CD4-positive, alpha-beta memory T cell (primary cell): ENCODE measurements around the gene GNS. TPM values are rescaled to one million over a fixed set of nuclear protein-coding genes. Genes with fewer than 3 reads are reported as not detected.

Experiments
- CTCF ChIA-PET: fragments of 350-600 bp; sonication (Branson Sonifier 250); formaldehyde crosslinking; loops from one replicate; lab custom pipeline; 2021; ENCODE audit warnings: inconsistent platforms; ENCODE audit not compliant: partially characterized antibody; lab: Charles Lee
- POLR2A ChIA-PET: fragments of 350-600 bp; sonication (Branson Sonifier 250); formaldehyde crosslinking; loops from one replicate; lab custom pipeline; 2021; ENCODE audit not compliant: partially characterized antibody; lab: Charles Lee
- DNase-seq, 5 donors: peaks; one replicate each; pipeline versions ENCODE4 v3.0.0 to v3.0.0-alpha.2; 2020 to 2022; ENCODE audit warnings: mixed read lengths in 1 of 5
- H3K27ac ChIP-seq: one replicate; pipeline ENCODE4 v1.7.0; 2013; ENCODE audit warnings: low read depth, low read length
- H3K27me3 ChIP-seq: 2 replicates; pipeline ENCODE4 v1.7.0; 2013; ENCODE audit warnings: mild to moderate bottlenecking, low read length, moderate library complexity; ENCODE audit not compliant: insufficient read depth
- H3K36me3 ChIP-seq: 2 replicates; pipeline ENCODE4 v1.7.0; 2013; ENCODE audit warnings: mild to moderate bottlenecking, low read length, moderate library complexity; ENCODE audit not compliant: insufficient read depth
- H3K4me1 ChIP-seq: 2 replicates; pipeline ENCODE4 v1.7.0; 2013; ENCODE audit warnings: mild to moderate bottlenecking, low read length, moderate library complexity; ENCODE audit not compliant: insufficient read depth
- H3K4me3 ChIP-seq, 2 donors: one replicate each; pipeline ENCODE4 v1.7.0; 2013; ENCODE audit warnings: low read length in 2 of 2, mild to moderate bottlenecking in 1 of 2
- H3K9me3 ChIP-seq, 2 donors: one replicate each; pipeline ENCODE4 v1.7.0; 2013; ENCODE audit warnings: low read length in 2 of 2, control low read depth in 1 of 2; ENCODE audit not compliant: control insufficient read depth in 1 of 2
- H3K27ac Mint-ChIP-seq, 7 donors: one replicate each; pipeline ENCODE4 v1.8.0; 2020 to 2021; ENCODE audit warnings: mixed read lengths in 7 of 7, mild to moderate bottlenecking in 6 of 7, inconsistent platforms in 3 of 7, moderate library complexity in 3 of 7
- H3K27me3 Mint-ChIP-seq, 2 donors: one replicate each; pipeline ENCODE4 v1.8.0; 2020 to 2021; ENCODE audit warnings: mixed read lengths in 2 of 2
- H3K36me3 Mint-ChIP-seq, 2 donors: one replicate each; pipeline ENCODE4 v1.8.0; 2020 to 2021; ENCODE audit warnings: mixed read lengths in 2 of 2, inconsistent platforms in 1 of 2, mild to moderate bottlenecking in 1 of 2
- H3K4me1 Mint-ChIP-seq, 4 donors: one replicate each; pipeline ENCODE4 v1.8.0; 2020 to 2021; ENCODE audit warnings: mixed read lengths in 4 of 4, mild to moderate bottlenecking in 1 of 4
- H3K4me3 Mint-ChIP-seq, 8 donors: one replicate each; pipeline ENCODE4 v1.8.0; 2020 to 2021; ENCODE audit warnings: mixed read lengths in 8 of 8, mild to moderate bottlenecking in 7 of 8, moderate library complexity in 6 of 8, inconsistent platforms in 3 of 8
- H3K9me3 Mint-ChIP-seq, 8 donors: one replicate each; pipeline ENCODE4 v1.8.0; 2020 to 2021; ENCODE audit warnings: mixed read lengths in 8 of 8, mild to moderate bottlenecking in 5 of 8, inconsistent platforms in 3 of 8, moderate library complexity in 1 of 8
- intact Hi-C: fragments of 100-400 bp; cut with micrococcal nuclease; formaldehyde crosslinking; loops from one replicate; pipeline ENCODE4 v1.15.1; 2023
- polyA plus RNA-seq, 2 donors: library from polyadenylated mRNA; unstranded; fragments of 300-500 nt; fragmentation: Illumina TruSeq; gene quantifications; one replicate each; pipeline ENCODE4 v1.2.3, GENCODE V29; 2021
- total RNA-seq, 2 experiments: library from RNA; stranded (reverse); gene quantifications; one replicate each; pipeline ENCODE4 v1.2.3, GENCODE V29; 2021

The GNS gene
- total and polyA plus RNA-seq, 4 experiments from 2014 or later, result 34.2 to 77.0 (median 35.9) TPM

DNA sequence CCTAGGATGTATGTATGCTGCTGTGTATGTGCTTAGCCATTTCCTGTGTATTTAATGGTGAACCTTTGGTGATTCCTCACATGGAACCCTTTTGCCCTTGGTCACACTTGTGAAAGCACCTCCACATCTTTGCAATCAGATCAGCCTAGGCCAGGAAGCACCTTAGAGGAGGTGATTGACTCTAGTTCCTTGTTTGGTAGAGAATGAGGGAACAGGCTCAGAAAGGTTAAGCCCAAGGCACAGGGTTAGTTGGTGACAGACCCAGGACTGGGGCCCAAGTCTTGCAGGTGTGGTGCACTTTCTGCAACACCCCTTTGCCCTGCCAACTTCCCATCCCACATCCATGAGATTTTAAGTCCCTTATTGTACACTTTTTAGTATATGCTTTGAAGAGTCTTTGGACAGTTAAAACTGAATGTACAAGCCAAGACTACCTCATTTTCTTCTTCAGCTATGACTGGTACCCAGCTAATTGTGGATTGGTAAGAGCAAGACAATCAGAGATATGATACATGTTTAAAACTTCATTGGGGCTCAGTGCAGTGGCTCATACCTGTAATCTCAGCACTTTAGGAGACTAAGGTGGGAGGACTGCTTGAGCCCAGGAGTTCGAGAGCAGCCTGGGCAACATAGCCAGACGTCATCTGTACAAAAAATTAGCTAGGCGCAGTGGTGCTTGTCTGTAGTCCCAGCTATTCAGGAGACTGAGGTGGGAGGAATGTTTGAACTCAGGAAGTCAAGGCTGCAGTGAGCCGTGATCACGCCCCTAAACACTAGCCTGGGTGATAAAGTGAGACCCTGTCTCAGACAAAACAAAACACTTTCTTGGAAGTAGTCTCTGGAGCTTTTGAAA lies 77.8 kb downstream of the GNS start:
- Mint-ChIP-seq H3K27ac (peak overlapping the region; percentile 94 to 98 (median 97)), H3K27me3 (no peaks in the 10 kb centered on the region), H3K4me3 (peak overlapping the region in 7 of 8 donors; percentile 68 to 87 (median 78)), H3K4me1 (peaks cover 67 to 100% (median 89%) of the 10 kb centered on the region in 4 donors), H3K36me3 (peaks cover 25 to 55% of the 10 kb centered on the region in 2 donors), H3K9me3 (peaks cover 0 to 5% (median 0%) of the 10 kb centered on the region in 8 donors)
- Histone ChIP-seq H3K27me3 (no peaks in the 10 kb centered on the region), H3K36me3 (peaks cover 7% of the 10 kb centered on the region), H3K4me3 (peak overlapping the region in 1 of 2 donors; percentile 0), H3K4me1 (peaks cover 100% of the 10 kb centered on the region), H3K9me3 (no peaks in the 10 kb centered on the region), H3K27ac (peak overlapping the region; percentile 75)
- ChIA-PET POLR2A (interaction anchor here (0.6 to 15.6 kb wide), 7 partner anchors 7 to 98 kb away, joined by 3 to 405 read pairs (median 89); partner anchors contain the start of gene RASSF3), CTCF (interaction anchor here (0.8 to 9.7 kb wide), 10 partner anchors 13 to 133 kb away, joined by 3 to 85 read pairs (median 4); no protein-coding TSS in a partner anchor)
- no peak for DNase-seq
- intact Hi-C loops, result no loop called here

DNA sequence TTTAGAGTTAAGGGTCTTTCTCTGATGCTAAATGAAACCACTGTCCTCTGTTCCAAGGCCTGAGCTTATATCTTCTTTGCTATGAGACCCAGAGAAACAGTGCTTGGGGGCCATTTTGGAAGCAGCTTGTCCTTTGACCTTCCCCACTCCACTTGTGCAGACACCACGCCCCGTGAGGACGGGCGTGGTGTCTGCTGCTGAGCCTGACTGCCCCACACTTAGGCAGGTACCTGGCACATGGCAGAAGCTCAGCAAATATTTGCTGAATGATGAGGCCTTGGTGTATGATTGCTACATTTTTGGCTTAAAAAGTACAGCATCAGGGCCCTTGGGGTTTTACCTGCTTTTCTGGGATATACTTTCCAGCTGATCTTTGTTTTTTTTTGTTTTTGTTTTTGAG lies 79.0 kb downstream of the GNS start:
- intact Hi-C loops, result no loop called here
- H3K4me1 ChIP-seq, result peaks cover 100% of the 10 kb centered on the region
- H3K27ac ChIP-seq, result peak overlapping the region; percentile 75
- peaks cover 67 to 100% (median 89%) of the 10 kb centered on the region in 4 donors for H3K4me1 Mint-ChIP-seq
- peak in 1 of 5 donors; percentile 31 for DNase-seq
- CTCF ChIA-PET, result interaction anchor here (0.7 to 9.7 kb wide), 12 partner anchors 9 to 465 kb away, joined by 3 to 85 read pairs (median 8); no protein-coding TSS in a partner anchor
- H3K27me3 Mint-ChIP-seq, result no peaks in the 10 kb centered on the region
- peak overlapping the region; percentile 94 to 98 (median 97) for H3K27ac Mint-ChIP-seq
- H3K4me3 Mint-ChIP-seq, result peak overlapping the region; percentile 76 to 87 (median 79)
- H3K36me3 ChIP-seq, result peaks cover under 1% of the 10 kb centered on the region
- peak overlapping the region in 1 of 2 donors; percentile 36 for H3K4me3 ChIP-seq
- H3K36me3 Mint-ChIP-seq, result peaks cover 15 to 46% of the 10 kb centered on the region in 2 donors
- H3K9me3 Mint-ChIP-seq, result peaks cover 0 to 5% (median 0%) of the 10 kb centered on the region in 8 donors
- H3K9me3 ChIP-seq, result no peaks in the 10 kb centered on the region
- POLR2A ChIA-PET, result interaction anchor here (0.7 to 15.6 kb wide), 10 partner anchors 8 to 97 kb away, joined by 3 to 405 read pairs (median 4); partner anchors contain the start of gene RASSF3
- no peaks in the 10 kb centered on the region for H3K27me3 ChIP-seq

DNA sequence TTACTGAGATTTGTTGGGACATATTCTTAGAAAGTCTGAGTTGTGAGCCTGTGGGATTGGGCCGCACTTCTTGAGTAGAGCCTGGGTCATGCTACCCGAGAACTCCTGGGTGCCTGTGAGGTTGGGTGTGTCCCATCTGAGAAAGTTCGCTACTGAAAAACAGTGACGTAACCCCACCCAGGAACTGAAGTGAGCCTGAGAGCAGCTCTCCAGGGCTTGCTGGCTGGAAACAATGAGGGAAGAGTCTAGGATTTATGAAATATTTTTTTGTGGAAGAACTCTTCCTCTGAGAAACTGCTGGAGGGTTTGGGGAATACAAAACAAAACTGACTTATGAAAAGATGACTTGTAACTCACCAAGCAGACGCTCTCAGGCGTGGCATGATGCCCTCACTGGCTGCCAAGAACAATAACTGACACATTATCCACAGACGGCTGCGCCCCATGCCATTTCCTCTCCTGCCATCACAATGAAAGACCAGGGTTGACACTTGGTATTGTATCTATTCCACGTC lies 79.7 kb downstream of the GNS start:
- H3K36me3 ChIP-seq, result no peaks in the 10 kb centered on the region
- peaks cover 99% of the 10 kb centered on the region for H3K4me1 ChIP-seq
- no peaks in the 10 kb centered on the region for H3K27me3 ChIP-seq
- ChIA-PET CTCF (interaction anchor here (0.8 to 9.7 kb wide), 12 partner anchors 10 to 134 kb away, joined by 3 to 85 read pairs (median 11); no protein-coding TSS in a partner anchor), POLR2A (interaction anchor here (0.9 to 15.6 kb wide), 9 partner anchors 14 to 96 kb away, joined by 3 to 405 read pairs (median 6); partner anchors contain the start of gene RASSF3)
- peaks cover 67 to 100% (median 86%) of the 10 kb centered on the region in 4 donors for H3K4me1 Mint-ChIP-seq
- H3K9me3 ChIP-seq, result no peaks in the 10 kb centered on the region
- peak; percentile 73 to 86 (median 80) for DNase-seq
- H3K27ac Mint-ChIP-seq, result peak overlapping the region; percentile 94 to 98 (median 97)
- peaks cover 0 to 5% (median 0%) of the 10 kb centered on the region in 8 donors for H3K9me3 Mint-ChIP-seq
- H3K36me3 Mint-ChIP-seq, result peaks cover 10 to 43% of the 10 kb centered on the region in 2 donors
- intact Hi-C loops, result loop anchor here (1.0 to 2.0 kb wide), 2 partner anchors 10 to 15 kb away; no protein-coding TSS in a partner anchor
- peak overlapping the region; percentile 75 for H3K27ac ChIP-seq
- H3K4me3 Mint-ChIP-seq, result peak overlapping the region; percentile 76 to 85 (median 79)
- peak overlapping the region in 1 of 2 donors; percentile 36 for H3K4me3 ChIP-seq
- H3K27me3 Mint-ChIP-seq, result no peaks in the 10 kb centered on the region

DNA sequence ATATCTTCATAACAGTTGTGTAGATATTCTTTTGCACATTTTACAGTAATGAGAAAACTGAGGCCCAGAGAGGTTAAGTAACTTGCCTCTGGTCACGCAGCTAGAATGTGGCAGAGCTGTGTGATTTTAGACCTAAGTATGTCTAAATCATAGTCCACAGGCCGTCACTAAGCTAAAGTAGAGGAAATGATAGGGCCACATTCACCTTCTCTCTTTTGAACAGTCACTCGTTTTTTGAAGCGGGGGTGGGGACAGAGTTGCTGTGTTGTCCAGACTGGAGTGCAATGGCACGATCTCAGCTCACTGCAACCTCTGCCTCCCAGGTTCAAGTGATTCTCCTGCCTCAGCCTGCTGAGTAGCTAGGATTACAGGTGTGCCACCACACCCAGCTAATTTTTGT lies 80.4 kb downstream of the GNS start:
- Histone ChIP-seq H3K4me1 (peaks cover 99% of the 10 kb centered on the region), H3K36me3 (no peaks in the 10 kb centered on the region), H3K27me3 (no peaks in the 10 kb centered on the region), H3K27ac (peak overlapping the region; percentile 75), H3K9me3 (no peaks in the 10 kb centered on the region), H3K4me3 (peak overlapping the region in 1 of 2 donors; percentile 31)
- peak overlapping the region; percentile 94 to 98 (median 97) for H3K27ac Mint-ChIP-seq
- peaks cover 70 to 100% (median 87%) of the 10 kb centered on the region in 4 donors for H3K4me1 Mint-ChIP-seq
- no peaks in the 10 kb centered on the region for H3K27me3 Mint-ChIP-seq
- peaks cover 8 to 42% of the 10 kb centered on the region in 2 donors for H3K36me3 Mint-ChIP-seq
- peaks cover 0 to 5% (median 0%) of the 10 kb centered on the region in 8 donors for H3K9me3 Mint-ChIP-seq
- intact Hi-C loops, result loop anchor here (1.0 to 2.0 kb wide), 2 partner anchors 10 to 14 kb away; no protein-coding TSS in a partner anchor
- H3K4me3 Mint-ChIP-seq, result peak overlapping the region in 7 of 8 donors; percentile 28 to 85 (median 78)
- ChIA-PET CTCF (interaction anchor here (1.1 to 9.7 kb wide), 11 partner anchors 10 to 134 kb away, joined by 3 to 85 read pairs (median 14); no protein-coding TSS in a partner anchor), POLR2A (interaction anchor here (1.4 to 15.6 kb wide), 7 partner anchors 14 to 95 kb away, joined by 3 to 405 read pairs (median 8); partner anchors contain the start of gene RASSF3)
- DNase-seq, result peak in 1 of 5 donors; percentile 64

DNA sequence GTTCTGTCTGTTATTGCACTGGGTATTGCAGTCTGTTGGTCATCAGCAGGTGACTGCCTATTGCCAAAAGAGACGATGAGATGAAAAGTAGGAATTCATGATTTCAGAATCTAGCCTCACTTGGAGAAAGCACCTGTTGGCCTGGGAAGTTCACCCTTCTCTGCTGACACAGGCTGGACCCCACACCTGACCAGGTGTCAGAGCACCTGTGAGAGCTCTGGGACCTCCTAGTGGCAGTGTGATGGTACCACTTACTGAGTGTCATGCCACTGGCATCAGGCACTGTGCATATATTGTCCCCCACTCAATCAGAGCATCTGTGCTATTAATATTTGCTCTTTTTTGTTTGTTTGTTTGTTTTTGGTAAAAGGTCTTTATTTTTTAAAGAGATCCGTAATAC lies 81.0 kb downstream of the GNS start:
- no peak for DNase-seq
- Mint-ChIP-seq H3K36me3 (peaks cover 8 to 38% of the 10 kb centered on the region in 2 donors), H3K27ac (peak overlapping the region; percentile 94 to 98 (median 97)), H3K4me3 (peak overlapping the region in 7 of 8 donors; percentile 31 to 85 (median 51)), H3K27me3 (no peaks in the 10 kb centered on the region), H3K4me1 (peaks cover 69 to 100% (median 87%) of the 10 kb centered on the region in 4 donors), H3K9me3 (peaks cover 0 to 5% (median 0%) of the 10 kb centered on the region in 8 donors)
- H3K27me3 ChIP-seq, result no peaks in the 10 kb centered on the region
- ChIA-PET POLR2A (interaction anchor here (0.7 to 15.6 kb wide), 8 partner anchors 13 to 95 kb away, joined by 3 to 405 read pairs (median 7); partner anchors contain the start of gene RASSF3), CTCF (interaction anchor here (0.7 to 9.7 kb wide), 14 partner anchors 10 to 130 kb away, joined by 3 to 85 read pairs (median 10); no protein-coding TSS in a partner anchor)
- no peaks in the 10 kb centered on the region for H3K36me3 ChIP-seq
- peak overlapping the region; percentile 16 to 34 for H3K4me3 ChIP-seq
- intact Hi-C loops, result loop anchor here (2.0 kb wide), 1 partner anchor 13 kb away; no protein-coding TSS in a partner anchor
- H3K4me1 ChIP-seq, result peaks cover 99% of the 10 kb centered on the region
- H3K9me3 ChIP-seq, result no peaks in the 10 kb centered on the region
- H3K27ac ChIP-seq, result peak overlapping the region; percentile 75

DNA sequence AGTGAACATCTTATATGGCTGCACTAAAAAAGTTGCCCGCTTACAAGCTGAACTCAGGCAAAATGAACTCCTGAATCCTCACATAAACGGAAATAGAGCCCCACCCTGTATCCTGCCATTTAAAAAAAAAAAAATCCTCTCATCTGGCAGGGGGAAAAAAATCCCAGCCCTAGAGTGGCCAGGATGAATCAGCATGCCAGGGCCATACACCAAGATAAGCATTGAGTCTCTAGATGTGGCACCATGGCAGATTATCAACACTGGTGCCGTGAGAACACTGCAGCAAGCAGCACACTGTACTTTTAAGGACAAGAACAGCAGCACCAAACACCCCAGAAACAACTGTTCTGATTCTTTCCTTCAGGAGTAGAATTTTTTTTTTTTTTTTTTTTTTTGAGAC lies 83.4 kb downstream of the GNS start:
- peak overlapping the region; percentile 59 to 87 (median 73) for H3K4me3 Mint-ChIP-seq
- H3K36me3 Mint-ChIP-seq, result peaks cover 10 to 39% of the 10 kb centered on the region in 2 donors
- H3K27ac ChIP-seq, result peak overlapping the region; percentile 38
- no peaks in the 10 kb centered on the region for H3K36me3 ChIP-seq
- no peaks in the 10 kb centered on the region for H3K27me3 ChIP-seq
- H3K9me3 ChIP-seq, result no peaks in the 10 kb centered on the region
- H3K27ac Mint-ChIP-seq, result peak overlapping the region; percentile 94 to 98 (median 96)
- DNase-seq, result peak in 1 of 5 donors; percentile 47
- H3K9me3 Mint-ChIP-seq, result peaks cover 0 to 5% (median 0%) of the 10 kb centered on the region in 8 donors
- intact Hi-C loops, result no loop called here
- peaks cover 99% of the 10 kb centered on the region for H3K4me1 ChIP-seq
- CTCF ChIA-PET, result interaction anchor here (1.3 to 3.4 kb wide), 4 partner anchors 13 to 67 kb away, joined by 3 to 13 read pairs (median 6); no protein-coding TSS in a partner anchor
- peaks cover 67 to 98% (median 84%) of the 10 kb centered on the region in 4 donors for H3K4me1 Mint-ChIP-seq
- peak overlapping the region in 1 of 2 donors; percentile 10 for H3K4me3 ChIP-seq
- no peaks in the 10 kb centered on the region for H3K27me3 Mint-ChIP-seq
- POLR2A ChIA-PET, result interaction anchor here (6.0 to 15.6 kb wide), 4 partner anchors 8 to 63 kb away, joined by 89 to 405 read pairs (median 282); partner anchors contain the start of gene RASSF3
